H9 (cell line): ENCODE results near the gene GNPTAB. TPM values are rescaled to one million over a fixed set of nuclear protein-coding genes. Genes with fewer than 3 reads are reported as not detected.

Source experiments
- DNase-seq: peaks from one replicate; pipeline ENCODE4 v3.0.0-alpha.2; 2017
- H2AFZ ChIP-seq: one replicate; pipeline ENCODE4 v1.6.1; 2013; ENCODE audit warnings: mild to moderate bottlenecking, low read length, control low read depth, moderate library complexity
- H2AK5ac ChIP-seq: 2 replicates; pipeline ENCODE4 v1.6.1; 2013; ENCODE audit warnings: low read length, control low read depth, mixed read lengths; ENCODE audit not compliant: insufficient read length
- H2BK120ac ChIP-seq: one replicate; pipeline ENCODE4 v1.6.1; 2013; ENCODE audit warnings: low read depth, mild to moderate bottlenecking, low read length, control low read depth, inconsistent platforms; ENCODE audit not compliant: poor library complexity, severe bottlenecking
- H2BK12ac ChIP-seq: 2 replicates; pipeline ENCODE4 v1.6.1; 2013; ENCODE audit warnings: low read length, control low read depth, mixed read lengths, low read depth; ENCODE audit not compliant: insufficient read length
- H2BK15ac ChIP-seq: 2 replicates; pipeline ENCODE4 v1.6.1; 2013; ENCODE audit warnings: low read depth, low read length, control low read depth
- H2BK20ac ChIP-seq: one replicate; pipeline ENCODE4 v1.6.1; 2013; ENCODE audit warnings: low read depth, mild to moderate bottlenecking, low read length, control low read depth, inconsistent platforms; ENCODE audit not compliant: poor library complexity, severe bottlenecking
- H2BK5ac ChIP-seq: 2 replicates; pipeline ENCODE4 v1.6.1; 2013; ENCODE audit warnings: low read length, control low read depth, mixed read lengths; ENCODE audit not compliant: insufficient read length
- H3K14ac ChIP-seq: 2 replicates; pipeline ENCODE4 v1.6.1; 2013; ENCODE audit warnings: low read length, control low read depth; ENCODE audit not compliant: insufficient read depth
- H3K18ac ChIP-seq: 2 replicates; pipeline ENCODE4 v1.6.1; 2013; ENCODE audit warnings: low read depth, mild to moderate bottlenecking, mixed read lengths, low read length, control low read depth; ENCODE audit not compliant: insufficient read length
- H3K23ac ChIP-seq: 2 replicates; pipeline ENCODE4 v1.6.1; 2013; ENCODE audit warnings: low read length, control low read depth, mixed read lengths, low read depth; ENCODE audit not compliant: insufficient read length
- H3K23me2 ChIP-seq: 2 replicates; pipeline ENCODE4 v1.6.1; 2013; ENCODE audit warnings: low read depth, mild to moderate bottlenecking, mixed read lengths, low read length, control low read depth; ENCODE audit not compliant: insufficient read length, poor library complexity, severe bottlenecking
- H3K27ac ChIP-seq: 2 replicates; pipeline ENCODE4 v1.5.1; 2013; ENCODE audit warnings: low read length, control low read depth, mixed read lengths, low read depth; ENCODE audit not compliant: insufficient read length
- H3K27me3 ChIP-seq: 2 replicates; pipeline ENCODE4 v1.6.1; 2013; ENCODE audit warnings: low read length, control low read depth, inconsistent platforms; ENCODE audit not compliant: insufficient read depth
- H3K4ac ChIP-seq: 2 replicates; pipeline ENCODE4 v1.6.1; 2013; ENCODE audit warnings: low read depth, mild to moderate bottlenecking, control low read depth, inconsistent platforms, low read length, moderate library complexity
- H3K4me1 ChIP-seq: 2 replicates; pipeline ENCODE4 v1.6.1; 2013; ENCODE audit warnings: low read length, control low read depth, inconsistent platforms; ENCODE audit not compliant: insufficient read depth
- H3K4me2 ChIP-seq: 2 replicates; pipeline ENCODE4 v1.6.1; 2013; ENCODE audit warnings: low read length, control low read depth, mixed read lengths; ENCODE audit not compliant: insufficient read length, insufficient read depth
- H3K56ac ChIP-seq: 2 replicates; pipeline ENCODE4 v1.6.1; 2013; ENCODE audit warnings: low read depth, mild to moderate bottlenecking, mixed read lengths, low read length, control low read depth; ENCODE audit not compliant: insufficient read length
- H3K79me1 ChIP-seq: 2 replicates; pipeline ENCODE4 v1.6.1; 2013; ENCODE audit warnings: low read depth, mild to moderate bottlenecking, moderate library complexity, low read length, control low read depth, inconsistent platforms; ENCODE audit not compliant: insufficient read depth, poor library complexity, severe bottlenecking
- H3K79me2 ChIP-seq: 2 replicates; pipeline ENCODE4 v1.6.1; 2013; ENCODE audit warnings: low read length, control low read depth, inconsistent platforms; ENCODE audit not compliant: insufficient read depth
- H3K9ac ChIP-seq: 2 replicates; pipeline ENCODE4 v1.6.1; 2013; ENCODE audit warnings: low read length, control low read depth, mixed read lengths; ENCODE audit not compliant: insufficient read length; ENCODE audit errors: extremely low read depth
- H3K9me3 ChIP-seq: one replicate; pipeline ENCODE4 v1.6.1; 2013; ENCODE audit warnings: low read depth, low read length, inconsistent platforms; ENCODE audit not compliant: control insufficient read depth
- H3T11ph ChIP-seq: one replicate; pipeline ENCODE4 v1.6.1; 2013; ENCODE audit warnings: mild to moderate bottlenecking, low read length, control low read depth, inconsistent platforms
- H4K20me1 ChIP-seq: one replicate; pipeline ENCODE4 v1.6.1; 2013; ENCODE audit not compliant: control insufficient read depth, insufficient read length, insufficient read depth
- H4K5ac ChIP-seq: 2 replicates; pipeline ENCODE4 v1.6.1; 2013; ENCODE audit warnings: low read depth, mild to moderate bottlenecking, mixed read lengths, low read length, control low read depth; ENCODE audit not compliant: insufficient read length
- H4K8ac ChIP-seq: replicated peaks from 2 replicates; pipeline ENCODE4 v1.6.1; 2013; ENCODE audit warnings: low read length, control low read depth, mixed read lengths, low read depth; ENCODE audit not compliant: insufficient read length
- H4K91ac ChIP-seq: 2 replicates; pipeline ENCODE4 v1.6.1; 2013; ENCODE audit warnings: low read depth, mild to moderate bottlenecking, moderate library complexity, mixed read lengths, low read length, control low read depth; ENCODE audit not compliant: insufficient read length
- H3K27ac Mint-ChIP-seq, 3 experiments: 2 replicates in 2 of 3; 3 replicates in 1 of 3; pipeline ENCODE4 v1.8.0; 2020 to 2021; ENCODE audit warnings: mixed read lengths in 3 of 3, mild to moderate bottlenecking in 1 of 3, moderate library complexity in 1 of 3
- H3K27me3 Mint-ChIP-seq: 2 replicates; pipeline ENCODE4 v1.8.0; 2021; ENCODE audit warnings: low read depth, mild to moderate bottlenecking, moderate library complexity, mixed read lengths
- H3K36me3 Mint-ChIP-seq, 3 experiments: 2 replicates in 2 of 3; 3 replicates in 1 of 3; pipeline ENCODE4 v1.8.0; 2020 to 2021; ENCODE audit warnings: low read depth in 3 of 3, mixed read lengths in 3 of 3; ENCODE audit not compliant: insufficient read depth in 1 of 3
- H3K4me1 Mint-ChIP-seq, 2 experiments: 2 replicates each; pipeline ENCODE4 v1.8.0; 2020; ENCODE audit warnings: mixed read lengths in 2 of 2
- H3K4me3 Mint-ChIP-seq, 2 experiments: 2 replicates in 1 of 2; 3 replicates in 1 of 2; pipeline ENCODE4 v1.8.0; 2020 to 2021; ENCODE audit warnings: mild to moderate bottlenecking in 2 of 2, mixed read lengths in 2 of 2, moderate library complexity in 1 of 2
- H3K9me3 Mint-ChIP-seq, 2 experiments: 2 replicates in 1 of 2; 3 replicates in 1 of 2; pipeline ENCODE4 v1.8.0; 2020; ENCODE audit warnings: mild to moderate bottlenecking in 2 of 2, mixed read lengths in 2 of 2, moderate library complexity in 1 of 2
- CTCF ChIP-seq: fragments of 200-600 bp; sonication (generic); conservative IDR thresholded peaks from 3 replicates; pipeline ENCODE4 v1.8.0; 2021; ENCODE audit warnings: antibody characterized with exemption, mild to moderate bottlenecking
- WGBS: extraction: QIAGEN DNeasy Blood & Tissue Kit; methylation state at CpG from one replicate; pipeline ENCODE4 v1.1.7; 2013; ENCODE audit warnings: missing lambda C conversion rate, low lambda C conversion rate, mixed read lengths; ENCODE audit not compliant: insufficient read length; ENCODE audit errors: extremely low coverage; 5-methylcytosine and 5-hydroxymethylcytosine counted together
- total RNA-seq: library from RNA; stranded (reverse); gene quantifications from 2 replicates; pipeline ENCODE4 v1.2.1, GENCODE V29; 2021

The GNPTAB gene
- total RNA-seq, 1 experiment from 2014 or later: 44.3 TPM

DNA sequence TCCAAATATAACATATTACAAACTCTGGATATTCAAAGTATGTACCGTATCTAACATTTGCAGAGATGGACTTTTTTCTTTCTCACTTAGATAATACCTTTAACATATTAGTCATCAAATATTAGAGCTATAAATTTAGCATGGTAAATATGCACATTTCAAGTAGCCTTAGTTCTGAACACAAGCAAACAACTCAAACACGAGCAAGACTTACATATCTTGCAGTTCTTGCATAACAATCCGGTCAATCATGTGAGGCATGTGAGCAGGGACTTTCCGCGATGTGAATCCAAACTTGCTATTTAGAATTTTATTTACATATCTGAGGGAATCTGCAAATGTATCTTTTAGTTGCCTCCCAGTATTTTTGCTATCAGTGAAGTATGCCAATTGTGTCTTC lies 69.4 kb downstream of the GNPTAB start:
- Histone ChIP-seq H2BK5ac (no peak overlapping the region), H3K79me1 (no peaks in the 10 kb centered on the region), H3K23ac (no peak overlapping the region), H3T11ph (no peak overlapping the region), H2BK15ac (no peak overlapping the region), H4K5ac (no peak overlapping the region), H3K4me1 (no peaks in the 10 kb centered on the region; the same call in 1 of the 2 replicates), H3K9ac (no peak overlapping the region), H3K79me2 (no peaks in the 10 kb centered on the region), H3K14ac (no peak overlapping the region), H2BK120ac (no peak overlapping the region), H3K27me3 (no peaks in the 10 kb centered on the region), H4K20me1 (no peaks in the 10 kb centered on the region), H3K4ac (no peak overlapping the region), H2BK12ac (no peak overlapping the region), H2BK20ac (no peak overlapping the region), H2AFZ (no peak overlapping the region), H3K27ac (no peak overlapping the region), H3K56ac (no peak overlapping the region), H2AK5ac (no peak overlapping the region), H3K18ac (no peak overlapping the region), H3K9me3 (no peaks in the 10 kb centered on the region), H3K4me2 (no peak overlapping the region), H4K8ac (no peak overlapping the region), H3K23me2 (no peaks in the 10 kb centered on the region), H4K91ac (no peak overlapping the region)
- no peak for DNase-seq
- WGBS: no CpG with 5 or more reads among the region's 5 CpGs
- H3K27ac Mint-ChIP-seq: peak overlapping the region in 1 of 3 experiments; percentile 52; a peak in 1 of 7 replicates
- peaks cover 6 to 53% (median 37%) of the 10 kb centered on the region in 3 experiments; a peak in 6 of 7 replicates for H3K36me3 Mint-ChIP-seq
- H3K4me3 Mint-ChIP-seq: no peak overlapping the region
- TF ChIP-seq CTCF: no peak
- H3K9me3 Mint-ChIP-seq: no peaks in the 10 kb centered on the region
- H3K4me1 Mint-ChIP-seq: peaks cover 4 to 5% of the 10 kb centered on the region in 2 experiments; a peak in 3 of 4 replicates
- no peaks in the 10 kb centered on the region for H3K27me3 Mint-ChIP-seq
